ENCODE measurements around the gene IL25.

The IL25 gene

DNA sequence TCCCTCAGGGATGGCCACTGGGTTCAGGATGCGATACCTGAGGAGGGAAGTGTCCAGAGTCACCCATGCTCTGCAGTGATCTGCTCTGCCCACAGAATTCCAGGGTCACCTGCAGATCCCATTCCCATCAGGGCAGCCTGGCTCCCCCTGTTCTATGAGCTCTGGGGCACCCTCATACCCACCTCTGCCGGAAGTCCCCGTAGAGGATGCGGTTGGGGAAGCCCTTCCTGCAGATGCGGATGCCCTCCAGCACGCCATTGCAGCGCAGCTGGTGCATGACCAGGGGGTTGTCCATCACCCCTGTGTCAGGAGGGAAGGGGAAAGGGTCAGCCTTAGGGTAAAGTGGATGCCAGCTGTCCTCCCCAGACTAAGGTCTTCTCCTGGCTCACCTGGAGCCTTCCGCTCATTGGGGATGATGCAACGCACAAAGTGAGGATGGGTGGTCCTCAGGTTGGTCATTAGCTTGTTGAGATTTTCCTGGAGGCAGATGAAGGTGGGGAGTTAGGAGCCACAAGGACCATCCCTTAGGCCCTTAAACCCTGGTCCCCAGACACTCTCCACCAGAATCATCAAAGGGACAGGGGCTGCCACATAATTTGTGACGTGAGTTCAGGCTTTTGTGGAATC, 24.3 kb downstream of the IL25 start:
- DNase-seq (ENCODE audit: low spot score): no peak
- Histone ChIP-seq H3K4me2 (ENCODE audit: insufficient read depth, low read length, poor library complexity, severe bottlenecking) (no peak overlapping the region), H3K36me3 (replicated peaks in 1 of 2; ENCODE audit: control insufficient read depth in 2 of 2, insufficient read depth in 2 of 2, low read length in 2 of 2) (no peaks in the 10 kb centered on the region), H3K4ac (ENCODE audit: low read length) (no peak overlapping the region), H3K4me1 (ENCODE audit: control insufficient read depth in 2 of 2, insufficient read depth in 1 of 2, low read depth in 1 of 2, low read length in 2 of 2) (peaks cover 0 to 3% of the 10 kb centered on the region in 2 donors), H2BK120ac (ENCODE audit: low read depth, low read length) (no peak overlapping the region), H3K9ac (ENCODE audit: low read depth, low read length, poor library complexity) (no peak overlapping the region), H4K8ac (ENCODE audit: low read depth, low read length) (no peak overlapping the region), H3K14ac (ENCODE audit: low read length) (no peak overlapping the region), H2BK5ac (ENCODE audit: low read length) (no peak overlapping the region), H3K18ac (ENCODE audit: low read length) (no peak overlapping the region), H3K27me3 (ENCODE audit: control insufficient read depth in 3 of 3, insufficient read depth in 3 of 3, low read depth in 1 of 3, low read length in 3 of 3) (peaks cover 0 to 18% (median 0%) of the 10 kb centered on the region in 3 experiments), H4K91ac (ENCODE audit: low read depth, low read length, poor library complexity) (no peak overlapping the region), H2BK15ac (ENCODE audit: low read length) (no peak overlapping the region), H3K79me1 (ENCODE audit: low read depth, low read length) (no peaks in the 10 kb centered on the region), H3K9me3 (replicated peaks in 1 of 2; ENCODE audit: control insufficient read depth in 2 of 2, insufficient read depth in 1 of 2, low read depth in 1 of 2, low read length in 2 of 2) (no peaks in the 10 kb centered on the region), H3K4me3 (ENCODE audit: low read length in 2 of 2) (no peak overlapping the region), H2BK12ac (ENCODE audit: low read length) (no peak overlapping the region), H3K23ac (ENCODE audit: low read depth, low read length, poor library complexity) (no peak overlapping the region), H2AFZ (ENCODE audit: low read length) (no peak overlapping the region), H3K27ac (replicated peaks; ENCODE audit: low read length) (no peak overlapping the region), H2AK5ac (ENCODE audit: low read depth, low read length) (no peak overlapping the region)
- no CpG with 5 or more reads among the region's 10 CpGs for WGBS, 2 donors (ENCODE audit: extremely low coverage in 2 of 2, insufficient read length in 2 of 2, insufficient replicate concordance in 1 of 2)

- no peak overlapping the region for H2BK15ac ChIP-seq (ENCODE audit: low read length)
- DNase-seq (ENCODE audit: low spot score): no peak
- no peak overlapping the region for H3K27ac ChIP-seq (replicated peaks; ENCODE audit: low read length)
- peak overlapping the region; percentile 25 for H4K91ac ChIP-seq (ENCODE audit: low read depth, low read length, poor library complexity)
- H2BK120ac ChIP-seq (ENCODE audit: low read depth, low read length): peak overlapping the region; percentile 64
- H3K27me3 ChIP-seq (ENCODE audit: control insufficient read depth in 3 of 3, insufficient read depth in 3 of 3, low read depth in 1 of 3, low read length in 3 of 3): peaks cover 0 to 25% (median 0%) of the 10 kb centered on the region in 3 experiments
- peaks cover 0 to 3% of the 10 kb centered on the region in 2 donors for H3K4me1 ChIP-seq (ENCODE audit: control insufficient read depth in 2 of 2, insufficient read depth in 1 of 2, low read depth in 1 of 2, low read length in 2 of 2)
- no peak overlapping the region for H4K8ac ChIP-seq (ENCODE audit: low read depth, low read length)
- no peak overlapping the region for H3K4ac ChIP-seq (ENCODE audit: low read length)
- no CpG with 5 or more reads among the region's 4 CpGs for whole genome bisulfite sequencing, 2 donors (ENCODE audit: extremely low coverage in 2 of 2, insufficient read length in 2 of 2, insufficient replicate concordance in 1 of 2)
- H2AFZ ChIP-seq (ENCODE audit: low read length): no peak overlapping the region
- no peak overlapping the region for H3K14ac ChIP-seq (ENCODE audit: low read length)
- no peak overlapping the region for H3K18ac ChIP-seq (ENCODE audit: low read length)
- no peak overlapping the region for H3K4me2 ChIP-seq (ENCODE audit: insufficient read depth, low read length, poor library complexity, severe bottlenecking)
- no peak overlapping the region for H2BK12ac ChIP-seq (ENCODE audit: low read length)
- no peak overlapping the region for H3K4me3 ChIP-seq (ENCODE audit: low read length in 2 of 2)
- H3K79me1 ChIP-seq (ENCODE audit: low read depth, low read length): no peaks in the 10 kb centered on the region
- no peaks in the 10 kb centered on the region for H3K9me3 ChIP-seq (replicated peaks in 1 of 2; ENCODE audit: control insufficient read depth in 2 of 2, insufficient read depth in 1 of 2, low read depth in 1 of 2, low read length in 2 of 2)
- no peak overlapping the region for H2BK5ac ChIP-seq (ENCODE audit: low read length)
- peak overlapping the region; percentile 74 for H2AK5ac ChIP-seq (ENCODE audit: low read depth, low read length)
- no peak overlapping the region for H3K23ac ChIP-seq (ENCODE audit: low read depth, low read length, poor library complexity)
- H3K36me3 ChIP-seq (replicated peaks in 1 of 2; ENCODE audit: control insufficient read depth in 2 of 2, insufficient read depth in 2 of 2, low read length in 2 of 2): no peaks in the 10 kb centered on the region
- no peak overlapping the region for H3K9ac ChIP-seq (ENCODE audit: low read depth, low read length, poor library complexity)
Observed at GRCh38 chr14:23398348-23398747, 25.7 kb downstream of the IL25 start.

DNA sequence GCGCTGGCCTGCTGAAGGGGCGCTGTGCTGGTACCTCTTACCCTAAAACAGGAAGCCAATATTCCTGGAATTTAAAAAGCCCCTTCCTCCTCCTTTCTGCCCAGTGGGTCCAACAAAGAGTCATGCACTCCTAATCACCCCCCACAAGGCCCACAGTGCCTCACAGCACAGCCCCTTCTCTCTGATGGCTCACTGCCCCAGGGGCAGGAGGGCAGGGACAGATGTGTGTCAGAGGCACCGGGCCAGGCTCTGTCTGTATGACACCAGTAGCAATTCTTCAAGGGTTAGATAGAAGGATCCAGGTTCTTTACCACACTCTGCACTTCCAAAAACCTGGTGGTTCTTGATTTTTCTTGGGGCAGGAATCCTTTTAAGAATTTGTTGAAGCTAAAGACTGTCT, 26.5 kb downstream of the IL25 start:
- H3K4ac ChIP-seq (ENCODE audit: low read length): no peak overlapping the region
- no peak overlapping the region for H4K8ac ChIP-seq (ENCODE audit: low read depth, low read length)
- H2AFZ ChIP-seq (ENCODE audit: low read length): no peak overlapping the region
- H3K4me3 ChIP-seq (ENCODE audit: low read length in 2 of 2): no peak overlapping the region
- H4K91ac ChIP-seq (ENCODE audit: low read depth, low read length, poor library complexity): no peak overlapping the region
- no peak overlapping the region for H2BK5ac ChIP-seq (ENCODE audit: low read length)
- H3K27me3 ChIP-seq (ENCODE audit: control insufficient read depth in 3 of 3, insufficient read depth in 3 of 3, low read depth in 1 of 3, low read length in 3 of 3): peaks cover 0 to 32% (median 0%) of the 10 kb centered on the region in 3 experiments
- no peak overlapping the region for H2BK12ac ChIP-seq (ENCODE audit: low read length)
- no peak overlapping the region for H3K9ac ChIP-seq (ENCODE audit: low read depth, low read length, poor library complexity)
- H3K9me3 ChIP-seq (replicated peaks in 1 of 2; ENCODE audit: control insufficient read depth in 2 of 2, insufficient read depth in 1 of 2, low read depth in 1 of 2, low read length in 2 of 2): no peaks in the 10 kb centered on the region
- no CpG with 5 or more reads among the region's 3 CpGs for WGBS, 2 donors (ENCODE audit: extremely low coverage in 2 of 2, insufficient read length in 2 of 2, insufficient replicate concordance in 1 of 2)
- H3K14ac ChIP-seq (ENCODE audit: low read length): no peak overlapping the region
- H3K36me3 ChIP-seq (replicated peaks in 1 of 2; ENCODE audit: control insufficient read depth in 2 of 2, insufficient read depth in 2 of 2, low read length in 2 of 2): no peaks in the 10 kb centered on the region
- no peak for DNase-seq (ENCODE audit: low spot score)
- H3K23ac ChIP-seq (ENCODE audit: low read depth, low read length, poor library complexity): no peak overlapping the region
- peaks cover 0 to 3% of the 10 kb centered on the region in 2 donors for H3K4me1 ChIP-seq (ENCODE audit: control insufficient read depth in 2 of 2, insufficient read depth in 1 of 2, low read depth in 1 of 2, low read length in 2 of 2)
- peak overlapping the region; percentile 74 for H2AK5ac ChIP-seq (ENCODE audit: low read depth, low read length)
- peak overlapping the region; percentile 67 for H3K18ac ChIP-seq (ENCODE audit: low read length)
- no peak overlapping the region for H2BK15ac ChIP-seq (ENCODE audit: low read length)
- no peaks in the 10 kb centered on the region for H3K79me1 ChIP-seq (ENCODE audit: low read depth, low read length)
- H3K27ac ChIP-seq (replicated peaks; ENCODE audit: low read length): no peak overlapping the region
- H3K4me2 ChIP-seq (ENCODE audit: insufficient read depth, low read length, poor library complexity, severe bottlenecking): no peak overlapping the region
- peak overlapping the region; percentile 64 for H2BK120ac ChIP-seq (ENCODE audit: low read depth, low read length)

GRCh38 chr14:23399591-23399990, 27.0 kb downstream of the IL25 start:
- Histone ChIP-seq H3K4me3 (ENCODE audit: low read length in 2 of 2) (no peak overlapping the region), H2AK5ac (ENCODE audit: low read depth, low read length) (no peak overlapping the region), H2AFZ (ENCODE audit: low read length) (no peak overlapping the region), H3K27ac (replicated peaks; ENCODE audit: low read length) (no peak overlapping the region), H3K18ac (ENCODE audit: low read length) (no peak overlapping the region), H2BK120ac (ENCODE audit: low read depth, low read length) (no peak overlapping the region), H3K4me2 (ENCODE audit: insufficient read depth, low read length, poor library complexity, severe bottlenecking) (no peak overlapping the region), H2BK15ac (ENCODE audit: low read length) (no peak overlapping the region), H4K8ac (ENCODE audit: low read depth, low read length) (no peak overlapping the region), H2BK5ac (ENCODE audit: low read length) (no peak overlapping the region), H3K27me3 (ENCODE audit: control insufficient read depth in 3 of 3, insufficient read depth in 3 of 3, low read depth in 1 of 3, low read length in 3 of 3) (peaks cover 0 to 36% (median 0%) of the 10 kb centered on the region in 3 experiments), H2BK12ac (ENCODE audit: low read length) (no peak overlapping the region), H4K91ac (ENCODE audit: low read depth, low read length, poor library complexity) (no peak overlapping the region), H3K9me3 (replicated peaks in 1 of 2; ENCODE audit: control insufficient read depth in 2 of 2, insufficient read depth in 1 of 2, low read depth in 1 of 2, low read length in 2 of 2) (no peaks in the 10 kb centered on the region), H3K36me3 (replicated peaks in 1 of 2; ENCODE audit: control insufficient read depth in 2 of 2, insufficient read depth in 2 of 2, low read length in 2 of 2) (no peaks in the 10 kb centered on the region), H3K9ac (ENCODE audit: low read depth, low read length, poor library complexity) (no peak overlapping the region), H3K4ac (ENCODE audit: low read length) (no peak overlapping the region), H3K23ac (ENCODE audit: low read depth, low read length, poor library complexity) (no peak overlapping the region), H3K79me1 (ENCODE audit: low read depth, low read length) (peaks cover 2% of the 10 kb centered on the region), H3K4me1 (ENCODE audit: control insufficient read depth in 2 of 2, insufficient read depth in 1 of 2, low read depth in 1 of 2, low read length in 2 of 2) (peaks cover 0 to 3% of the 10 kb centered on the region in 2 donors), H3K14ac (ENCODE audit: low read length) (no peak overlapping the region)
- WGBS, 2 donors (ENCODE audit: extremely low coverage in 2 of 2, insufficient read length in 2 of 2, insufficient replicate concordance in 1 of 2): no CpG with 5 or more reads among the region's 6 CpGs
- no peak for DNase-seq (ENCODE audit: low spot score)
